ENCODE results near the gene FADS2. TPM values are rescaled to one million over a fixed set of nuclear protein-coding genes. Genes with fewer than 3 reads are reported as not detected.

The FADS2 gene
- total RNA-seq, 1 donor from 2014 or later: 25.7 TPM

GRCh38 chr11:61908730-61909316 lies 80.7 kb downstream of the FADS2 start:
- H3K4me1 ChIP-seq: peaks cover 45% of the 10 kb centered on the region
- peak; percentile 74 for DNase-seq
- TF ChIP-seq, protein P1, sequence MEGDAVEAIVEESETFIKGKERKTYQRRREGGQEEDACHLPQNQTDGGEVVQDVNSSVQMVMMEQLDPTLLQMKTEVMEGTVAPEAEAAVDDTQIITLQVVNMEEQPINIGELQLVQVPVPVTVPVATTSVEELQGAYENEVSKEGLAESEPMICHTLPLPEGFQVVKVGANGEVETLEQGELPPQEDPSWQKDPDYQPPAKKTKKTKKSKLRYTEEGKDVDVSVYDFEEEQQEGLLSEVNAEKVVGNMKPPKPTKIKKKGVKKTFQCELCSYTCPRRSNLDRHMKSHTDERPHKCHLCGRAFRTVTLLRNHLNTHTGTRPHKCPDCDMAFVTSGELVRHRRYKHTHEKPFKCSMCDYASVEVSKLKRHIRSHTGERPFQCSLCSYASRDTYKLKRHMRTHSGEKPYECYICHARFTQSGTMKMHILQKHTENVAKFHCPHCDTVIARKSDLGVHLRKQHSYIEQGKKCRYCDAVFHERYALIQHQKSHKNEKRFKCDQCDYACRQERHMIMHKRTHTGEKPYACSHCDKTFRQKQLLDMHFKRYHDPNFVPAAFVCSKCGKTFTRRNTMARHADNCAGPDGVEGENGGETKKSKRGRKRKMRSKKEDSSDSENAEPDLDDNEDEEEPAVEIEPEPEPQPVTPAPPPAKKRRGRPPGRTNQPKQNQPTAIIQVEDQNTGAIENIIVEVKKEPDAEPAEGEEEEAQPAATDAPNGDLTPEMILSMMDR (IDR thresholded peaks at IDR 0.05; ENCODE audit: borderline replicate concordance): no peak

GRCh38 chr11:61910187-61911127 lies 82.4 kb downstream of the FADS2 start:
- peaks cover 50% of the 10 kb centered on the region for H3K4me1 ChIP-seq

More at GRCh38 chr11:61908730-61909316, 80.7 kb downstream of the FADS2 start:
- intact Hi-C loops (cut with micrococcal nuclease): no loop called here
- no peaks in the 10 kb centered on the region for H3K27me3 ChIP-seq (ENCODE audit: low read depth)
- no peak overlapping the region for H3K4me3 ChIP-seq
- H3K27ac ChIP-seq (replicated peaks): peak overlapping the region; percentile 54
- peaks cover 37% of the 10 kb centered on the region for H3K36me3 ChIP-seq
- no peaks in the 10 kb centered on the region for H3K9me3 ChIP-seq (replicated peaks)

DNA sequence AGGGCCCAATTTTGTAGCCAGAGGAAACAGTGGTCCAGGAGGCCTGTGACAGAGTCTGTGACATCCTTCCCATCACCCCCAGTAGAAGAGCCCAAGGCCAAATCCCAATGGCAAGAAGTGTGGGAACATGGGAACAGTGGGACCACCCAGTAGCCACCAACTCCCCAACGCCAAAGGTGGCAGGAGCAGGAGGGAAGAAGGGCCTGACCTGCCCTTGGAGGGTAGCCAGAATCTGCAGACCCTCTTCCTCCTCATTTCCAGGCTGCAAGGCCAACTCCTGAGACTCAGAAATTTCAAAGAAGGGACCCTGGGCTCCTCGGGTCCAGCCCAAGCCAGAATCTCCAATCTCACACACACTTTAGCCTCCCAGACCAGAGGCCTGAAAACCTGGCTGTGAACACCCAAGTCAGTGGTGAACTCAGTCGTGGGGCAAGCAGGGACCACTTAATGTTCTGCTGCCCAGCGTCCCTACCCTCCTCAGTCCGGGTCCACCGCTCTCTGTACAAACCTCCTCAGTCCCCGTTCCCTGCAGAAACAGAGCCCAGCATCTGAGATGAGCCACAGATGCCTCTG lies 83.1 kb downstream of the FADS2 start:
- DNase-seq: no peak
- H3K36me3 ChIP-seq: peaks cover 14% of the 10 kb centered on the region
- H3K4me3 ChIP-seq: no peak overlapping the region
- intact Hi-C loops (cut with micrococcal nuclease): no loop called here
- peaks cover 50% of the 10 kb centered on the region for H3K4me1 ChIP-seq
- peak overlapping the region; percentile 54 for H3K27ac ChIP-seq (replicated peaks)
- TF ChIP-seq, protein P1 (IDR thresholded peaks at IDR 0.05; ENCODE audit: borderline replicate concordance): no peak
- no peaks in the 10 kb centered on the region for H3K27me3 ChIP-seq (ENCODE audit: low read depth)
- H3K9me3 ChIP-seq (replicated peaks): no peaks in the 10 kb centered on the region

More at GRCh38 chr11:61910187-61911127, 82.4 kb downstream of the FADS2 start:
- TF ChIP-seq, protein P1 (IDR thresholded peaks at IDR 0.05; ENCODE audit: borderline replicate concordance): no peak
- intact Hi-C loops (cut with micrococcal nuclease): no loop called here
- no peak overlapping the region for H3K4me3 ChIP-seq
- H3K36me3 ChIP-seq: peaks cover 22% of the 10 kb centered on the region
- DNase-seq: peak; percentile 22
- H3K27ac ChIP-seq (replicated peaks): peak overlapping the region; percentile 54
- no peaks in the 10 kb centered on the region for H3K27me3 ChIP-seq (ENCODE audit: low read depth)
- H3K9me3 ChIP-seq (replicated peaks): no peaks in the 10 kb centered on the region

DNA sequence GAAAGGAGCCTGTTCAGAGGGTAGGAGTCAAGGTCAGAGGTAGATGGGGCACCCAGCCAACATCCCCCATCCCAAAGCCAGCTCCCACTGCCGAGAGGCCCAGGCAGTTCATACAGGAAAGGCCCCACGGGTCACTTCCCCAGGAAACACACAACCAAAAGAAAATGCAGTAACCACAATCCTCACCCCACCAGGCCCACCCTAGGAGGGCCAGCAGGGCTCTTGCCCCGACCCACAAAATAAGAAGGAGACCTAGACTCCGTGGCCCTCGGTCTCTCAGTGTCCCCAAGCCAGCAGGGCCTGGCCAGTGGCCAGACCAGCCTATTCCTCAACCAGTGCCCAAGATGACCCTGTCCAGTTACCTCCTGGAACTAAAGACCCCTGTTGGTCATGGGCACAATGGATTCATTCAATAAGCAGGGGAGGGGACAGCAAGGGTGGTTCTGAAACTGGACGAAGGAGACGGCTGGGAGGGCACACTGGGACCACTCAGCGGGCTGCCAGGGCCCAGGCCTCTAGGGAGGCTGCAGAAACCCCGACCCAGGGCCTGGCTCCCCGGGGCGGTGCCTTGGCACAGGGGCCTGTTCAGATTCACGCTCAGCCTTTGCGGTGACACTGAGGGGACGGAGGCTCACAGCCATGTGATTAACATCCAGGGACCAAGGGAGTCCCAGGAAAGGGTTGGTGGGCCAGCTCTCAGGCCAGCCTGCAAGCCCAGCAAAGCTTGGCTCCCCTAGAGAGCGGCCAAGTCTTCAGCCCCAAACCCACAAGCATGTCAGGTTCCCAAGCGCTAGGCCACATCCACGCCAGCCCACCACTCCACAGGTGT lies 83.8 kb downstream of the FADS2 start:
- peak overlapping the region; percentile 54 for H3K27ac ChIP-seq (replicated peaks)
- DNase-seq: peak; percentile 22
- H3K4me3 ChIP-seq: peak overlapping the region; percentile 14
- intact Hi-C loops (cut with micrococcal nuclease): no loop called here
- H3K9me3 ChIP-seq (replicated peaks): no peaks in the 10 kb centered on the region
- TF ChIP-seq, protein P1 (IDR thresholded peaks at IDR 0.05; ENCODE audit: borderline replicate concordance): no peak
- H3K4me1 ChIP-seq: peaks cover 56% of the 10 kb centered on the region
- H3K27me3 ChIP-seq (ENCODE audit: low read depth): no peaks in the 10 kb centered on the region
- peaks cover 7% of the 10 kb centered on the region for H3K36me3 ChIP-seq

DNA sequence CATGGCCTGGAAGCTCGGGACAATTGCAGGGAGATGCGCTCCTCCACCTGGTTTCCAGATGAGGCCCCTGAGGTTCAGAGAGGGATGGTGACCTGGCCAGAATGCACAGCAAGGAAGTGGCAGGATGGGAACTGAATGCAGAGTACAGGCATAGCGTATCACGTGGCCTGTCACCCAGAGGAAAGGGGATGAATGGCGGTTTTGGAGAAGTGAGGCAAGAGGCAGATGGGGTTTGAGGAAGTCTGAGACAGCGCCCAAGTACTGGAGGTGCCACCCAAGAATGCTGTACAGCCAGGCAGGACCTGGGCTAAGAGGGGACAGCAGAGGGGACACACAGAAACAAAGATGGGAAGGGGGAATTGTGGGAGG lies 84.4 kb downstream of the FADS2 start:
- no peaks in the 10 kb centered on the region for H3K27me3 ChIP-seq (ENCODE audit: low read depth)
- H3K4me1 ChIP-seq: peaks cover 61% of the 10 kb centered on the region
- H3K36me3 ChIP-seq: peaks cover 1% of the 10 kb centered on the region
- peak overlapping the region; percentile 14 for H3K4me3 ChIP-seq
- DNase-seq: peak; percentile 25
- intact Hi-C loops (cut with micrococcal nuclease): no loop called here
- no peaks in the 10 kb centered on the region for H3K9me3 ChIP-seq (replicated peaks)
- TF ChIP-seq, protein P1 (IDR thresholded peaks at IDR 0.05; ENCODE audit: borderline replicate concordance): no peak
- peak overlapping the region; percentile 54 for H3K27ac ChIP-seq (replicated peaks)

Measured in left ventricle myocardium inferior (tissue), 1 donor.